HL-60 (cell line): ENCODE data around the gene HSDL1.

Source experiments
- CTCF ChIP-seq: IDR thresholded peaks from one replicate; pipeline ENCODE4 v1.5.1; 2011; ENCODE audit warnings: low read length, control low read depth, inconsistent platforms; ENCODE audit not compliant: insufficient read depth
- REST ChIP-seq: IDR thresholded peaks from 2 replicates; pipeline ENCODE4 v1.6.1; 2012; ENCODE audit warnings: low read depth; ENCODE audit not compliant: insufficient replicate concordance

- TF ChIP-seq CTCF (no peak), REST (no peak)
Observed at GRCh38 chr16:84080813-84081212, 64.2 kb downstream of the HSDL1 start.
